ENCODE data around the gene KRTCAP3. TPM values are rescaled to one million over a fixed set of nuclear protein-coding genes. Genes with fewer than 3 reads are reported as not detected.
A peak's percentile ranks its signal among the peaks of the same experiment; 100 is the strongest.

Gene KRTCAP3
- total and polyA plus RNA-seq, 9 of the 15 experiments (the other 6 are each of a cell fraction or from before 2014, with no cell fraction given) = 0.24 to 1.4 (median 0.73) TPM

GRCh38 chr2:27489498-27490397 lies 47.6 kb downstream of the KRTCAP3 start, which contains the start of gene IFT172 (continued):
- TF ChIP-seq, protein P1, sequence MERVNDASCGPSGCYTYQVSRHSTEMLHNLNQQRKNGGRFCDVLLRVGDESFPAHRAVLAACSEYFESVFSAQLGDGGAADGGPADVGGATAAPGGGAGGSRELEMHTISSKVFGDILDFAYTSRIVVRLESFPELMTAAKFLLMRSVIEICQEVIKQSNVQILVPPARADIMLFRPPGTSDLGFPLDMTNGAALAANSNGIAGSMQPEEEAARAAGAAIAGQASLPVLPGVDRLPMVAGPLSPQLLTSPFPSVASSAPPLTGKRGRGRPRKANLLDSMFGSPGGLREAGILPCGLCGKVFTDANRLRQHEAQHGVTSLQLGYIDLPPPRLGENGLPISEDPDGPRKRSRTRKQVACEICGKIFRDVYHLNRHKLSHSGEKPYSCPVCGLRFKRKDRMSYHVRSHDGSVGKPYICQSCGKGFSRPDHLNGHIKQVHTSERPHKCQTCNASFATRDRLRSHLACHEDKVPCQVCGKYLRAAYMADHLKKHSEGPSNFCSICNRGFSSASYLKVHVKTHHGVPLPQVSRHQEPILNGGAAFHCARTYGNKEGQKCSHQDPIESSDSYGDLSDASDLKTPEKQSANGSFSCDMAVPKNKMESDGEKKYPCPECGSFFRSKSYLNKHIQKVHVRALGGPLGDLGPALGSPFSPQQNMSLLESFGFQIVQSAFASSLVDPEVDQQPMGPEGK (CRISPR knock-in tag; IDR thresholded peaks at IDR 0.05; ENCODE audit: borderline replicate concordance) = peak; percentile 61; the same call in 1 of the 2 replicates
- TF ChIP-seq ZBED1 (IDR thresholded peaks at IDR 0.05) (no peak), NONO (IDR thresholded peaks at IDR 0.05; ENCODE audit: low read depth in 2 of 2, low read length in 1 of 2) (no peak), ZNF124 (CRISPR knock-in tag; IDR thresholded peaks at IDR 0.05) (no peak), YBX1 (IDR thresholded peaks at IDR 0.05) (no peak), ZKSCAN1 (IDR thresholded peaks at IDR 0.05; ENCODE audit: low read depth, low read length) (peak; percentile 99), SREBF2 (CRISPR knock-in tag; IDR thresholded peaks at IDR 0.05) (no peak), SRSF7 (optimal IDR thresholded peaks at IDR 0.05; ENCODE audit: low read depth, low read length) (no peak), CREB1 (IDR thresholded peaks at IDR 0.05) (peak; percentile 99), CREB1 (CRISPR knock-in tag; IDR thresholded peaks at IDR 0.05) (peak; percentile 99), ATF1 (CRISPR knock-in tag; IDR thresholded peaks at IDR 0.05) (peak; percentile 94), ATF1 (tag; IDR thresholded peaks at IDR 0.05) (peak; percentile 99), ATF7 (IDR thresholded peaks at IDR 0.05) (peak; percentile 96), HNRNPUL1 (IDR thresholded peaks at IDR 0.05; ENCODE audit: low read length) (no peak), RAD21 (CRISPR knock-in tag; conservative IDR thresholded peaks at IDR 0.05 in 1 of 2, IDR thresholded peaks at IDR 0.05 in 1 of 2) (peak in 1 of 2 experiments; percentile 30; a peak in 2 of 4 replicates), GABPB1 (CRISPR knock-in tag; IDR thresholded peaks at IDR 0.05) (peak; percentile 71), ZNF143 (CRISPR knock-in tag; IDR thresholded peaks at IDR 0.05) (no peak), YY1 (IDR thresholded peaks at IDR 0.05; ENCODE audit: borderline replicate concordance in 1 of 3, control insufficient read depth in 1 of 3, extremely low read depth in 1 of 3, insufficient read depth in 3 of 3, insufficient read length in 1 of 3, insufficient replicate concordance in 2 of 3, low read depth in 1 of 3, low read length in 2 of 3) (no peak)
- TF ChIP-seq, protein P2, sequence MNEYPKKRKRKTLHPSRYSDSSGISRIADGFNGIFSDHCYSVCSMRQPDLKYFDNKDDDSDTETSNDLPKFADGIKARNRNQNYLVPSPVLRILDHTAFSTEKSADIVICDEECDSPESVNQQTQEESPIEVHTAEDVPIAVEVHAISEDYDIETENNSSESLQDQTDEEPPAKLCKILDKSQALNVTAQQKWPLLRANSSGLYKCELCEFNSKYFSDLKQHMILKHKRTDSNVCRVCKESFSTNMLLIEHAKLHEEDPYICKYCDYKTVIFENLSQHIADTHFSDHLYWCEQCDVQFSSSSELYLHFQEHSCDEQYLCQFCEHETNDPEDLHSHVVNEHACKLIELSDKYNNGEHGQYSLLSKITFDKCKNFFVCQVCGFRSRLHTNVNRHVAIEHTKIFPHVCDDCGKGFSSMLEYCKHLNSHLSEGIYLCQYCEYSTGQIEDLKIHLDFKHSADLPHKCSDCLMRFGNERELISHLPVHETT (CRISPR knock-in tag; conservative IDR thresholded peaks at IDR 0.05 in 1 of 2, IDR thresholded peaks at IDR 0.05 in 1 of 2) = peak in 1 of 2 experiments; percentile 50; a peak in 1 of 4 replicates
- TF ChIP-seq, protein P3, sequence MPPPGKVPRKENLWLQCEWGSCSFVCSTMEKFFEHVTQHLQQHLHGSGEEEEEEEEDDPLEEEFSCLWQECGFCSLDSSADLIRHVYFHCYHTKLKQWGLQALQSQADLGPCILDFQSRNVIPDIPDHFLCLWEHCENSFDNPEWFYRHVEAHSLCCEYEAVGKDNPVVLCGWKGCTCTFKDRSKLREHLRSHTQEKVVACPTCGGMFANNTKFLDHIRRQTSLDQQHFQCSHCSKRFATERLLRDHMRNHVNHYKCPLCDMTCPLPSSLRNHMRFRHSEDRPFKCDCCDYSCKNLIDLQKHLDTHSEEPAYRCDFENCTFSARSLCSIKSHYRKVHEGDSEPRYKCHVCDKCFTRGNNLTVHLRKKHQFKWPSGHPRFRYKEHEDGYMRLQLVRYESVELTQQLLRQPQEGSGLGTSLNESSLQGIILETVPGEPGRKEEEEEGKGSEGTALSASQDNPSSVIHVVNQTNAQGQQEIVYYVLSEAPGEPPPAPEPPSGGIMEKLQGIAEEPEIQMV (tag; conservative IDR thresholded peaks at IDR 0.05; ENCODE audit: low read depth) = no peak
- TF ChIP-seq, protein P4, sequence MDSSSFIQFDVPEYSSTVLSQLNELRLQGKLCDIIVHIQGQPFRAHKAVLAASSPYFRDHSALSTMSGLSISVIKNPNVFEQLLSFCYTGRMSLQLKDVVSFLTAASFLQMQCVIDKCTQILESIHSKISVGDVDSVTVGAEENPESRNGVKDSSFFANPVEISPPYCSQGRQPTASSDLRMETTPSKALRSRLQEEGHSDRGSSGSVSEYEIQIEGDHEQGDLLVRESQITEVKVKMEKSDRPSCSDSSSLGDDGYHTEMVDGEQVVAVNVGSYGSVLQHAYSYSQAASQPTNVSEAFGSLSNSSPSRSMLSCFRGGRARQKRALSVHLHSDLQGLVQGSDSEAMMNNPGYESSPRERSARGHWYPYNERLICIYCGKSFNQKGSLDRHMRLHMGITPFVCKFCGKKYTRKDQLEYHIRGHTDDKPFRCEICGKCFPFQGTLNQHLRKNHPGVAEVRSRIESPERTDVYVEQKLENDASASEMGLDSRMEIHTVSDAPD (CRISPR knock-in tag; IDR thresholded peaks at IDR 0.05) = no peak
